Progenitor cell of endocrine pancreas (in vitro differentiated cells): ENCODE results near the gene POU2AF1. TPM values are rescaled to one million over a fixed set of nuclear protein-coding genes. Genes with fewer than 3 reads are reported as not detected.

Source experiments
- DNase-seq: peaks from one replicate; pipeline ENCODE4 v3.0.0; 2021; ENCODE audit warnings: low spot score; ENCODE audit not compliant: unreplicated experiment
- H3K27ac Mint-ChIP-seq: 2 replicates; pipeline ENCODE4 v1.8.0; 2021; ENCODE audit warnings: mild to moderate bottlenecking, moderate library complexity, mixed read lengths
- H3K27me3 Mint-ChIP-seq: 2 replicates; pipeline ENCODE4 v1.8.0; 2021; ENCODE audit warnings: mixed read lengths
- H3K36me3 Mint-ChIP-seq: 2 replicates; pipeline ENCODE4 v1.8.0; 2022; ENCODE audit warnings: mixed read lengths; ENCODE audit not compliant: insufficient read depth
- H3K4me1 Mint-ChIP-seq: 2 replicates; pipeline ENCODE4 v1.8.0; 2021; ENCODE audit warnings: low read depth, mixed read lengths
- H3K4me3 Mint-ChIP-seq: 2 replicates; pipeline ENCODE4 v1.8.0; 2021; ENCODE audit warnings: low read depth, mild to moderate bottlenecking, moderate library complexity, mixed read lengths
- H3K9me3 Mint-ChIP-seq: 2 replicates; pipeline ENCODE4 v1.8.0; 2021; ENCODE audit warnings: low read depth, mixed read lengths
- total RNA-seq: library from RNA; stranded (reverse); gene quantifications from 2 replicates; pipeline ENCODE4 v1.2.1, GENCODE V29; 2021
- TF ChIP-seq, protein P1 (sequence below): fragments of 200-600 bp; sonication (generic); IDR thresholded peaks from one replicate; pipeline ENCODE4 v1.5.0; 2021; ENCODE audit warnings: antibody characterized with exemption, mild to moderate bottlenecking; ENCODE audit not compliant: unreplicated experiment

POU2AF1 gene
- total RNA-seq, 1 donor from 2014 or later = 0.43 TPM

DNA sequence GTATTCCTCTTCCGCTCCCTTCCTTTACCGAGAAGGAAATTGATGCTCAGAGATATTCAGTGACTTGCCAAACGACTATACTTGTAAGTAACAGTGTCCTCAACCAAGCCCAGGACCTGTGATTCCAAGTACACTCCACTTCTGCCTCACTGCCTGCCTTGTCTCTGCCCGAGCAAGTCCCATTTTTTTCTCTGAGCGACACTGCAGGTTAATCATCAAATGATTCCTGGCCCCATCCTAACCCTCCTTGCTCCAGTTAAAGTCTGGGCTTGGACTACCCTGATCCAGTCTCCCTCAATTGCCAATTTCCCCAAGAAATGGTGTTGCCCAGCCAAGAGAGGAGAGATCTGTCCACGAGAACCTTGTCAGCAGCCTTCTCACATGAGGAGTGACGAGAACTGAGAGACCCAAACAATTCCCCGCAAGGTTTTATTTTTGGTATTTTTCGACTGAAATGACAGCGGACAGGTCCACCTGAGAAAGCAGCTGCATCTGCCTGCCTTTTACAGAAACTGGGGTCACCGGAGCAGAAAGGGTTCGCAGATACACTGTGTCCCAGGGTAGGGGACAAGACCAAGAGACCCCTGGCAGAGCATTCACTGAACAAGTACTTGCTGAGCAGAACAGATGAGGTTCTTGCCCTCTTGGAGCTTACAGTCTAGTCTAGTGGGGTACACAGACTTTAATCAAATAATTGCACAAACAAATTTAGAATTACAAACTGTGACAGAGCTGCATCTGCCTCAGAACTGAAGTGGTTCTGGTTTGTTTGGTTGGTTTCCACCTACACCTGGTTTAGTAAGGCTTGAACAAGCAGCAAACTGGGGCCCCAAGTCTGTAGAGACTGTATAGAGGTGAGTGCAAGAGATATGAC lies 11.4 kb downstream of the POU2AF1 start:
- Mint-ChIP-seq H3K27me3 (peaks cover 4% of the 10 kb centered on the region), H3K9me3 (peaks cover 7% of the 10 kb centered on the region), H3K27ac (no peak overlapping the region), H3K36me3 (no peaks in the 10 kb centered on the region), H3K4me3 (no peak overlapping the region), H3K4me1 (peaks cover 15% of the 10 kb centered on the region)
- TF ChIP-seq, protein P1, sequence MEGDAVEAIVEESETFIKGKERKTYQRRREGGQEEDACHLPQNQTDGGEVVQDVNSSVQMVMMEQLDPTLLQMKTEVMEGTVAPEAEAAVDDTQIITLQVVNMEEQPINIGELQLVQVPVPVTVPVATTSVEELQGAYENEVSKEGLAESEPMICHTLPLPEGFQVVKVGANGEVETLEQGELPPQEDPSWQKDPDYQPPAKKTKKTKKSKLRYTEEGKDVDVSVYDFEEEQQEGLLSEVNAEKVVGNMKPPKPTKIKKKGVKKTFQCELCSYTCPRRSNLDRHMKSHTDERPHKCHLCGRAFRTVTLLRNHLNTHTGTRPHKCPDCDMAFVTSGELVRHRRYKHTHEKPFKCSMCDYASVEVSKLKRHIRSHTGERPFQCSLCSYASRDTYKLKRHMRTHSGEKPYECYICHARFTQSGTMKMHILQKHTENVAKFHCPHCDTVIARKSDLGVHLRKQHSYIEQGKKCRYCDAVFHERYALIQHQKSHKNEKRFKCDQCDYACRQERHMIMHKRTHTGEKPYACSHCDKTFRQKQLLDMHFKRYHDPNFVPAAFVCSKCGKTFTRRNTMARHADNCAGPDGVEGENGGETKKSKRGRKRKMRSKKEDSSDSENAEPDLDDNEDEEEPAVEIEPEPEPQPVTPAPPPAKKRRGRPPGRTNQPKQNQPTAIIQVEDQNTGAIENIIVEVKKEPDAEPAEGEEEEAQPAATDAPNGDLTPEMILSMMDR = no peak
- no peak for DNase-seq

DNA sequence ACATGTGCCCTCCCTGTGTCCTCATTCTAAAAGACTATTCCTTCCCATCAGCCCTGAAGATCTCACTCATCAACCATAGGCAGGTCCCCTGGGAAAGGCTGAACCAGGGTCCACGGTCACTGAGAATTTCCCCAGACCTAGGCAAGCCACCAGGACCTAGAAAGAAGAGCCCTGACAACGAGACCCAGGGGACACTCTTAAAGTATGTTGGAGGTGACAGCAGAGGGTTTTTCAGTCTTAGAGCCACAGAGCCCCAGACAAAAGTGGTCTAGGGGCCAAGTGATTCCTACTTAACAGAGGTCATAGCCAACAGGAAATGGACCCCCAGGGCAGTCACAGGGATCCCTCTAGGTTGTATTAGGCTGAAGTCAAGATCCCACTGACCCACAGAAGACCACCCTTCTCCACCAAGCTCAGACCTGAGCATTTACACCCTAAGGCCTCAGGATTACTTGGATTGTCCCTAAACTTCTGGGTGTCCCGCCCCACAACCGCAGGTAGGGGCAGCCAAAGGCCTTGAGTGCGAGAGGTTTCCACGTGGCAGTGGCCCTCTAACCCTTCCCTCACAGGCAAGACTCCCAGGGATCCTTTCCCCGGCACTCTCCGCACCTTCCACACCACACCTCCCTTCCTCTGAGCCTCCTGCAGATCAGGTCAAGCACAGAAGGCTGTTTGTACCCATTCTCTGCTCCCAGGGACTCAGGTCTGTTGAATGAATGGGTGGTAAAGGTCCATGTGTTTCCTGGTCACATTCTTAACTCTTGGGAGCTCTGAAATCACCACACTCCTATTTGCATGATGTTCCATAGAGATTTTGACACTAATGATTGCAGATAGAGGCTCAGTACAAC lies 12.3 kb downstream of the POU2AF1 start:
- H3K9me3 Mint-ChIP-seq = peaks cover 7% of the 10 kb centered on the region
- TF ChIP-seq, protein P1 = no peak
- H3K36me3 Mint-ChIP-seq = no peaks in the 10 kb centered on the region
- peaks cover 16% of the 10 kb centered on the region for H3K4me1 Mint-ChIP-seq
- H3K27me3 Mint-ChIP-seq = peaks cover 2% of the 10 kb centered on the region
- DNase-seq = no peak
- H3K27ac Mint-ChIP-seq = no peak overlapping the region
- H3K4me3 Mint-ChIP-seq = no peak overlapping the region

DNA sequence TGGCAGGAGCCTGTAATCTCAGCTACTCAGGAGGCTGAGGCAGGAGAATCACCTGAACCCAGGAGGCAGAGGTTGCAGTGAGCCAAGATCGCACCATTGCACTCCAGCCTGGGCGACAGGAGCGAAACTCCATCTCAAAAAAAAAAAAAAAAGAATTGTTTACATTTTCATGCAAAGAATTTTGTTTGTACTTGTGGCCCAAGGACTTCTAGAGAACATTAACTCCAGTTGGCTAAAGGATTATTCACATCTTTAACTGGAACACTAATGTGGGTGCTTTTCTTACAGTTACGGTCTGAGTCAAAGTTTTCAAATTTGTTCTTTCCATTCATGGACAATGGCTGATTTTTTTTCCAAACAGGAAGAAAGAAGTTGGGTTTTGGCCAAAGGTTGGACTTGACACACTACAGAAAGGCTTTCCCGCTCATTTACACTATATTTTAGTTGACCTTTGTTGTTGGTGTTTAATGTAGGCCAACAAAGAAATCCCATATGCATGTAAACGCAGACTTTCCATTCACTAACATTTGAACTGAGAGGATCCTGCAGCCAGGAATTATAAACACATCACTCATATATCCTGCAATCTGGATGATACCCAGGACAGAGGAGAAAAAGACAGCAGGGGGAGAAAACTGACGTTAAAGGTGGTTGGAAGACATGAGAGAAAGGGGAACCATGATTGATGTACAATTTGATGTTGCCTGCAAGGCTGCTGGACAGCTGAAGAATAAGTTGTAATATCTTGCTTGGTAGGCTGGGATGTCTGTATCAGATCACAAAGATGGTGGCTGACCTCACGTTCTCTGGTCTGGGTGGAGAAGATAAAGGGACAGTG lies 13.1 kb downstream of the POU2AF1 start:
- Mint-ChIP-seq H3K9me3 (peaks cover 7% of the 10 kb centered on the region), H3K27me3 (no peaks in the 10 kb centered on the region), H3K27ac (no peak overlapping the region), H3K4me1 (peaks cover 16% of the 10 kb centered on the region), H3K4me3 (no peak overlapping the region), H3K36me3 (no peaks in the 10 kb centered on the region)
- no peak for DNase-seq
- TF ChIP-seq, protein P1 = no peak

DNA sequence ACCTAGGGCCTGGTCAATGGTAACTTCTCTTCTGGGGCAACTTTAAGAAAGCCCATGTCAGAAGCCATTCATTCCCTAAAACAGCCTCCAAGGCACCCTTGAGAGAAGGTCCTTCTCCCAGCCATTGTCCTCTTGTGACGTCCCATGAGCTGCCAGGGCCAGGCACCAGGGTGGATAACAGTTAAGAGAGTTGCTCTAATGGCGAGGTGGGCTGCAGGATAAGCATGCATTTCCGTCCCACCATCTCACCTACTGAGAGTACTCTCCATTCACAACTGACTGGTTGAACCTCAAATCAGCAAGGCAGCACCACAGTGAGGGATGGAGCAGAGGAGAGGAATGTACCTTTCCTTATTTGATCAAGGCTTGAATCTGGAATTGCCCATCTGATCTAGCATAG lies 14.6 kb downstream of the POU2AF1 start:
- Mint-ChIP-seq H3K9me3 (peaks cover 7% of the 10 kb centered on the region), H3K27me3 (no peaks in the 10 kb centered on the region), H3K4me3 (no peak overlapping the region), H3K27ac (no peak overlapping the region), H3K36me3 (no peaks in the 10 kb centered on the region), H3K4me1 (peaks cover 26% of the 10 kb centered on the region)
- DNase-seq = no peak
- TF ChIP-seq, protein P1 = no peak

DNA sequence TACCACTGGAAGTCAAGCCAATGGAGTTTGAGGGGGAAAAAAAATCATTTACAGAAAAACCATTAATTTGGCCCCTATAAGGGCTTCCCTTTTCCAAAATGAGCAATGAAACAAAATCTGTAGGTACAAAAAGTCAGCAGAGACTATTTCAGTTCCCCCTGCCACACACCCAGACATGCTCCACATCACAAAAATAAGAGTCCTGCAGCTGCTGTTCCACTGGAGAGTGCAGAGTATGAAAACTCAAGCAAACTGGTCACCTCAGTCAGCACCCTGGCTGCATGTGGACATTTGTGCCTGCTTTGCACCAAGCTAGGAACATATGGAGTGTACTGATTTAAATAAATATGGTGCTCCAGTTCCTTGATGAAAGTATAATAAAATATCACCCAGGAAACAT lies 15.1 kb downstream of the POU2AF1 start:
- Mint-ChIP-seq H3K4me3 (no peak overlapping the region), H3K4me1 (peaks cover 26% of the 10 kb centered on the region), H3K27me3 (no peaks in the 10 kb centered on the region), H3K27ac (no peak overlapping the region), H3K9me3 (peaks cover 7% of the 10 kb centered on the region), H3K36me3 (no peaks in the 10 kb centered on the region)
- TF ChIP-seq, protein P1 = no peak
- no peak for DNase-seq
